AG09309 (cell line): ENCODE data around the gene ITGA11.
A peak's percentile ranks its signal among the peaks of the same experiment; 100 is the strongest.

Experiments used
- DNase-seq: peaks from one replicate; pipeline ENCODE4 v3.0.0-alpha.2; 2010; ENCODE audit warnings: low read depth
- H3K4me3 ChIP-seq: 2 replicates; pipeline ENCODE4 v1.5.1; 2011; ENCODE audit warnings: mild to moderate bottlenecking, low read depth, low read length, moderate library complexity; ENCODE audit not compliant: control insufficient read depth
- CTCF ChIP-seq: IDR thresholded peaks from 2 replicates; pipeline ENCODE4 v1.5.1; 2011; ENCODE audit warnings: mild to moderate bottlenecking, low read depth, low read length, inconsistent platforms; ENCODE audit not compliant: insufficient read depth, control insufficient read depth; ENCODE audit errors: missing control alignments

ITGA11 gene

GRCh38 chr15:68352401-68353062 is 79.4 kb downstream of the ITGA11 start:
- TF ChIP-seq CTCF: no peak
- DNase-seq: peak; percentile 97
- H3K4me3 ChIP-seq: no peak overlapping the region

- TF ChIP-seq CTCF: no peak
- no peak for DNase-seq
- H3K4me3 ChIP-seq: no peak overlapping the region
These were observed 82.8 kb downstream of the ITGA11 start for GRCh38 chr15:68349151-68349550.

GRCh38 chr15:68348606-68349005 is 83.4 kb downstream of the ITGA11 start:
- no peak for TF ChIP-seq CTCF
- DNase-seq: no peak
- H3K4me3 ChIP-seq: no peak overlapping the region

- no peak for TF ChIP-seq CTCF
- no peak for DNase-seq
- no peak overlapping the region for H3K4me3 ChIP-seq
These were observed 83.9 kb downstream of the ITGA11 start for GRCh38 chr15:68348081-68348480.

- TF ChIP-seq CTCF: no peak
- H3K4me3 ChIP-seq: no peak overlapping the region
- DNase-seq: no peak
These were observed 84.6 kb downstream of the ITGA11 start for GRCh38 chr15:68347392-68347791.

GRCh38 chr15:68346979-68347378 is 85.0 kb downstream of the ITGA11 start:
- DNase-seq: no peak
- H3K4me3 ChIP-seq: no peak overlapping the region
- TF ChIP-seq CTCF: no peak
